Stimulated activated CD4-positive, alpha-beta T cell treated with anti-CD3 and anti-CD28 coated beads, Interleukin-2, amount 100 ng/mL, for 48 hours (primary cell): Measurements from ENCODE around the gene GMPR.

Source experiments
- DNase-seq, 2 donors: peaks; one replicate each; pipeline ENCODE4 v3.0.0-alpha.2; 2020

Gene GMPR

GRCh38 chr6:16334671-16335070, 96.3 kb downstream of the GMPR start:
- DNase-seq, result no peak

- DNase-seq, result no peak
Measured at GRCh38 chr6:16335176-16335575, 96.8 kb downstream of the GMPR start.

- DNase-seq, result no peak
Measured at GRCh38 chr6:16336056-16336818, 97.8 kb downstream of the GMPR start.

- DNase-seq, result no peak
Measured at GRCh38 chr6:16336911-16337294, 98.5 kb downstream of the GMPR start.

GRCh38 chr6:16337295-16337975, 99.0 kb downstream of the GMPR start:
- no peak for DNase-seq

GRCh38 chr6:16338577-16339264, 100.3 kb downstream of the GMPR start:
- DNase-seq, result no peak

GRCh38 chr6:16339265-16339587, 100.8 kb downstream of the GMPR start:
- no peak for DNase-seq

- DNase-seq, result no peak
Measured at GRCh38 chr6:16343593-16343992, 105.2 kb downstream of the GMPR start.

GRCh38 chr6:16344756-16345155, 106.4 kb downstream of the GMPR start:
- no peak for DNase-seq
